Kidney epithelial cell (primary cell): ENCODE results near the gene OGFOD2. TPM values are rescaled to one million over a fixed set of nuclear protein-coding genes. Genes with fewer than 3 reads are reported as not detected.
"Not testable (repeated sequence)": the region's sequence is repeated elsewhere in the genome, so short reads cannot be mapped to it uniquely, and the experiment has no call there.

Source experiments
- DNase-seq: peaks from one replicate; pipeline ENCODE4 v3.0.0-alpha.2; 2010; ENCODE audit warnings: low read depth
- H3K27me3 ChIP-seq: 2 replicates; pipeline ENCODE4 v1.6.0; 2011; ENCODE audit warnings: low read length; ENCODE audit not compliant: control insufficient read depth, insufficient read depth
- H3K36me3 ChIP-seq: 2 replicates; pipeline ENCODE4 v1.5.1; 2011; ENCODE audit warnings: low read length; ENCODE audit not compliant: control insufficient read depth, insufficient read depth
- H3K4me3 ChIP-seq: 2 replicates; pipeline ENCODE4 v1.5.1; 2011; ENCODE audit warnings: low read depth, mild to moderate bottlenecking, control low read depth, low read length
- CTCF ChIP-seq: IDR thresholded peaks from 2 replicates; pipeline ENCODE4 v1.5.1; 2011; ENCODE audit warnings: mild to moderate bottlenecking, moderate library complexity, low read length, control low read depth, inconsistent platforms; ENCODE audit not compliant: insufficient read depth, poor library complexity, severe bottlenecking
- total RNA-seq: library from RNA; depleted of rRNA; stranded (reverse); fragments of >200 nt; gene quantifications from 2 replicates; pipeline ENCODE4 v1.2.3, GENCODE V29; 2015

OGFOD2 gene
- total RNA-seq, 1 donor from 2014 or later = 13.0 TPM

DNA sequence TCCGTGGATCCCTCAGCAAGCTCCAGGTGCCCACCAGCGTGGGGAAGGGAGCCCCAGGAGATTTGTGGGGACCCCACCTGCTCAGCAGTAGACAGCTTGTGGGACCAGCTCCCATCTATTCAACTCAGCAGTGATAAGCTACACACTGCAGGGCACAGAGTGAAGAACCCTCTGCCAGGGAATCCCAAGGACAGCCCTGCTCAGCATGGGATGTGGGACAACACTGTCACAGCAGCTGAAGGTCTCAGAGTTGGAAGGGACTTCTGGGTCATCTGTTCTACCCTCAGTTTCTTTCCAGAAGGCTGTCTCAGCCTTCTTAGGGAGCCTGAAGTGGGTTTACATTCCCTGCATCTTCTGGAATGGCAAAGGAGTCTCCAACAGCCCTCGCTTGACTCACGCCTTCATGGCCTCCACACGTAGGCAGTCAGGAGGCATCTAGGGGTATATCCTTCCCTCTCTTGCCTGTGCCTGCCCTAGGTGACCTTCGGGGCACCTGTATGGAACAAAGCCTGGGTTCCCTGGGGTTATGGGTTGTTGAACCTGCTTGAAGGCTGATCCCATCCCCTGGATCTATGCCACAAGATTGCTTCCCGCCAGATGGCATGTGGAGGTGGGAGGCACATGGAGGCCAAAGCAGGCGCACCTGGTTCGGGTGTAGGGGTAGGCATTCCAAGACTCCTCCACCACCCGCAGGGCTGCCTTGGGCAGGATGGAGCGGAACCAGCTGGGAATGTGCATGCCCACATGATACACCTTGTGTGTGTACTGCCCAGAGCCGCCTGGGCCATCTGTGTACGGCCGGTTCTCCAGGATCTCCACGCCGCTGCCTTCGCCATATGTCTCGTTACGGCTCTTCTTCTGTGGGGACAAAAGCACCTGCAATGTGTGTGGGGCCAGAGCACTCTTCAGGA lies 38.4 kb downstream of the OGFOD2 start:
- no peak for TF ChIP-seq CTCF
- Histone ChIP-seq H3K4me3 (no peak overlapping the region), H3K36me3 (no peaks in the 10 kb centered on the region), H3K27me3 (no peaks in the 10 kb centered on the region)
- no peak for DNase-seq

DNA sequence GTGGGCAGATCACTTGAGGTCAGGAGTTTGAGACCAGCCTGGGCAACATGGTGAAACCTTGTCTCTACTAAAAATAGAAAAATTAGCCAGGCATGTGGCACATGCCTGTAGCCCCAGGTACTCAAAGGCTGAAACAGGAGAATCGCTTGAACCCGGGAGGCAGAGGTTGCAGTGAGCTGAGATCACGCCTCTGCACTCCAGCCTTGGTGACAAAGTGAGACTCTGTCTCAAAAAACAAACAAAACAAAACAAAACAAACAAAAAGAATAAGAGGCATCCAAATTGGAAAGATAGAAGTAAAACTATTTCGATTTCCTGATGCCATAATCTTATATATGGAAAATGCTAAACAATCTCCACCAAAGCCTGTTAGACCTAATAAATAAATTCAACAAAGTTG lies 39.4 kb downstream of the OGFOD2 start:
- DNase-seq, H3K4me3 ChIP-seq, H3K36me3 ChIP-seq, H3K27me3 ChIP-seq: not testable (repeated sequence)

DNA sequence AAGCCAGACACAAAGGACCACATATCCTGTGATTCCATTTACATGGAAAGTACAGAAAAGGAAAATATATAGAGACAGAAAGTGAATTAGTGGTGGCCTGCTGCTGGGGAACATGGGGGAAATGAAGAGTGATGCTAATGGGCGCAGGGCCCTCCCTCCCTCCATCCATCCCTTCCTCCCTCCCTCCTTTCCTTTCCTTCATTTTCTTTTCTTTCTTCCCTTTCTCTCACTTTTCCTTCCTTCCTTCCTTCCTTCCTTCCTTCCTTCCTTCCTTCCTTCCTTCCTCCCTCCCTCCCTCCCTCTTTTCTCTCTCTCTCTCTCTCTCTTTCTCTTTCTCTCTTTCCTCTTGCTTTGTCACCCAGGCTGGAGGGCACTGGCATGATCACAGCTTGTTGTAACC lies 42.7 kb downstream of the OGFOD2 start:
- Histone ChIP-seq H3K4me3 (no peak overlapping the region), H3K36me3 (no peaks in the 10 kb centered on the region), H3K27me3 (no peaks in the 10 kb centered on the region)
- DNase-seq = no peak
- TF ChIP-seq CTCF = no peak

- Histone ChIP-seq H3K36me3 (no peaks in the 10 kb centered on the region), H3K27me3 (no peaks in the 10 kb centered on the region), H3K4me3 (no peak overlapping the region)
- no peak for DNase-seq
- TF ChIP-seq CTCF = no peak
Observed at GRCh38 chr12:123019841-123020138, 44.7 kb downstream of the OGFOD2 start.

- H3K4me3 ChIP-seq = no peak overlapping the region
- no peaks in the 10 kb centered on the region for H3K36me3 ChIP-seq
- no peak for DNase-seq
- H3K27me3 ChIP-seq = no peaks in the 10 kb centered on the region
- TF ChIP-seq CTCF = no peak
Observed at GRCh38 chr12:123021688-123022604, 46.9 kb downstream of the OGFOD2 start.

- no peaks in the 10 kb centered on the region for H3K27me3 ChIP-seq
- TF ChIP-seq CTCF = no peak
- no peak for DNase-seq
- no peak overlapping the region for H3K4me3 ChIP-seq
- H3K36me3 ChIP-seq = no peaks in the 10 kb centered on the region
Observed at GRCh38 chr12:123022846-123023245, 47.8 kb downstream of the OGFOD2 start.
